HG03378 (cell line): ENCODE results near the gene OSM.

Source experiments
- ATAC-seq: cut with Tn5 transposase; IDR thresholded peaks from one replicate; pipeline ENCODE4 v1.9.1; 2021; ENCODE audit warnings: mild to moderate bottlenecking, moderate library complexity; ENCODE audit not compliant: unreplicated experiment

OSM gene

DNA sequence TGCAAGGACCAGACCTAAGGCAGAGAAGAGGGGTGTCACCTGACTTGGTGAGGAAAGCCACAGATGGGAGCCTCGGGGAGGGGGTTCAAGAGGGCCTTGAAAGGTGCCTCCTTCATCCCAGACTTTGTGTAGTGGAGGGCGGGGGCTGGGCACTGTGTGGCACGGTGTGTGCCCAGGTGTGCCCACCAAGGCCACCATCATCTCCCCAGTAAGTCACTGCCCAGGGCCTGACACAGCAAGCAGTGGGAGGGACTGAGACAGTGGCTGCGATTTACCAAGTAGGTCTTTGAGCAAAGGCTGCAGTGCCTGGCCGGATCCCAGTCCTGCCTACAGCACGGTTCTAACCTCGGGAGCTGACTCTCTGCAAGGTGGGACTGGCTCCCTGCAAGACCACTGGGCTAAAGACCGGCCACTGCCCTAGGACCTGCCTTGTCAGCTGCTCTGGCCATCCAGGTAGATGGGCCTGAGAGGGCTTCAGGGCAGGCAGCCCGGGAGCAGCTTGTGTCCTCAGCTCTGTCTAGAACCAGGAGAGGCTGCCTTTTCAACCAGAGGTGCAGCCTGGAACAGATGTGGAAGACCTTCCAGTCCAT is 1.4 kb downstream of the OSM start:
- no peak for ATAC-seq

- no peak for ATAC-seq
Measured at GRCh38 chr22:30263883-30264282, 2.8 kb downstream of the OSM start.

DNA sequence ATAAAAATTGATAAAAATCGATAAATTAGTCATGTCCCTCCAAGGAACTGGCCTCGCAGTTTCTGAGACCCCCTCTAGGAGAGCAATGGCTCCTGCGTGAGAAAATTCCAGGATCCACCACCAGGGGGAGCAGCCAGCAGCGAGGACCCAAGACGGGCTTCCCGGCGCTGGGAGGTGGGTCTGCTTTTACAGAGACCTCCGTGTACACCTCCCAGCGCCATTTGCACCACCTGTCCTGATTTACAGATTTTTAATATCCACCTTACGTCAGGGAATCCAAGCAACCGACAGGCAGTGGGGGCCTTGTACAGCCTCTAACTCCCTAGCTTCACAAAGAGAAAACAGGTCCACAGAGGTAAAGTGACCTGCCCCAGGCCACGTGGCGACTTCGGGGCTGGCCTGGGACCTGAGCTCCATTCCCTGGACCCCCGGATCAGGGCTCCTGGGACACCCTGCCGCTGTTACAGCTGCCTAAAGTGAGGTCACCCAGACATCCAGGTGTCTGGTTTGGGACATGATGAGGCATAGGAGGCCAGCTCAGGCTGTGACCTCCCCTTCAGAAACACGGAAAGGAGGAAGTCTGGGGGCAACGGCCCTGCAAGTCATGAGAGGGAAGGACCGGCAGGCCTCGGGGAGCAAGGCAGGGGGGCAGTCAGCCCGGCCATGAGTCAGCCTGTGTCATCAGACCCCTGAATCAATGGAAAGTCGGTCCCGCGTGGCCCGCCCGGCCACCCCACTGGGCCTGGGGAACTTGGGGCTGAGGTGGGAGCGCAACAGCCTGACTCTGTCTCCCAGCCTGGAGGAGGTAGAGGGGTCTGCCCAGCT is 3.5 kb downstream of the OSM start:
- no peak for ATAC-seq

DNA sequence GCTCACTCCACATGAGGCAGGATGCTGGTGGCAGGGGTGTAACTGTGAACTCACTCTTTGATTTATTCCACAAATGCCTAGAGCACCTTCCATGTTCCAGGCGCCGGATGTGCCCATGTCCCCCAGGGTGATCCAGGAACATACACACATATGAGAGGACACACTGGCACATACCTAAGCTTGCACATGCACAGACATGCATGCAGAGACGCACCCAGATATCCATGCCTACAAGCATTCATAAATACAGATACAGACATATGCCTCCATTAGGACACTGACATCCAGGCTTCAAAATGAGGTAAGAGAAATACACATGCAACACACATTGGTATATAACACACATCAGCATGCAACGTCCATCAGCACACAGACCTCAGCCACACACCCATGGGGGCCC is 4.5 kb downstream of the OSM start:
- no peak for ATAC-seq

GRCh38 chr22:30261134-30261533 is 5.5 kb downstream of the OSM start:
- ATAC-seq: no peak

DNA sequence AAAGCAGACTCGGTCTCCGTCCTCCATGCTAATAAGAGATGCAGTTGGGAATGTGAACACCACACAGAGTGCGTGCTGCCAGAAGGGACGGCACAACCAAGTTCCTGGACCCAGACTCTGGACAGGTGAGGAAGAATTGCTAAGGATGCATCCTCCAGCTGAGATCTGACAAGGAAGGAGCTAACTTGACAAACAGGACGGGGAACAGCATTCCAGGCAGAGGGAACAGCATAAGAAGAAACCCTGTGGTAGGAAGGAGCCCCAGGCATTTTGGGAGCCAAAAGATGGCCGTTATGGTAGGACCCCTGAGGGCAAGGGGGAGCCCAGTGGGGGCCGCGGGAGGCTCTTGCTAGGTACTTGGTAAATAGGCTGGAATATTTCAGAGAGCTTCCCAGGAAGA is 6.0 kb downstream of the OSM start:
- no peak for ATAC-seq

DNA sequence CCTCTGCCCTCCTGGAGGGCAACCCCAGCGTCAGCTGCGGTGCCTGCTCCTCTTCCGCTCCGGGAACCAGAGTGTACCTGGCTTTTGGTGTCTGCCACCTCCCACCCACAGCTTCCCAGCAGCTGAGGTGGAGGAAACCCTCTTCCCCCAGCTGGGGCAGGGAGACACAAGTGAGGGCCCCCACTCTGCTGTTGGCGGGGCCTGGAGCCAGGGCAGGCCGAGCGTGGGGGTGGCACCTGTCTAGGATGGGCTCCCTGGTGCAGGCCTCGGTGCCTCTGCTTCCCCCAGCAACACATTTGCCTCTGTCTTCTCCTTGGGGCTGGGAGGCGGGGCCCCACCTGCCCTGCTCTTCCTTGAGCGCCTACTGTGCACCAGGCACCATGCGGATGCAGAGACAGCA is 6.4 kb downstream of the OSM start:
- ATAC-seq: no peak

GRCh38 chr22:30254314-30254713 is 12.3 kb downstream of the OSM start:
- ATAC-seq: no peak

GRCh38 chr22:30253205-30253852 is 13.3 kb downstream of the OSM start:
- no peak for ATAC-seq

DNA sequence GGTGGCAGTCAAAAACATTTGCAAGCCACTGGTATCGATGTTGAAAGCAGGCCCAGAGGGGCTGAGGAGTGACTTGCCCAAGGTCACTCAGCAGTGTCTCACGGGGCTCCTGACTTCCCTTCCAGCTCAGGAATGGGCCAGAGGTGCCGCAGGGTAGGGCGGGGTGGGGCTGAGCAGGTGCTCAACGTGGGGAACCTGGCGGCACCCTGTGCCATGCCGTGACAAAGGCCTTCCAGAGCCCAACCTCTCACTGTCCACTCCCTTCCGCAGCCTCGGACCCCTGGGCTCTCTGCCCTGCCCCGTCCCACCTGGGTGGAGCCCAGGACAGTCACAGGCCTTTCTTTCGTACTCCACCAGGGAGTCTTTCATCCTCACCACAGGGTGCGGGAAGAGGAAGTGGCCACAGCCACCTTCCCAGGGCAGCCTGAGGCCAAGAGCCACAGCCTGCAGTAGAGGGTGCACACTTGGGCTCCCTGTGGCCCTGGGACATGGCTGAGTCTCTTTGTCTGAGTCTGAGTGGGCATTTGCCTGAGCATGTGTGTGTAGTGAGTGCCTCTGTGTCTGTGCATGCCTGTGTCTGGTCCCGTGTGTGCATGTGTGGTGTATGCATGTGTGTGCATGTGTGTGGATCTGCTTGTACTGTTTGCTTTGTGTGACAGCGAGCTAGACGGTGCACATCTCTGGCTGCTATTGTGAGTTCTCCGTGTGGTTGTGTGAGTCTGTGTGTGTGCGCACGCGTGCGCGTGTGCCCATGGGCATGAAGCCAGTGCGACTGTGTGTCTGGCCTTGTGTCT is 14.0 kb downstream of the OSM start:
- ATAC-seq: no peak

GRCh38 chr22:30251711-30252110 is 14.9 kb downstream of the OSM start:
- ATAC-seq: no peak

- ATAC-seq: no peak
Measured at GRCh38 chr22:30250661-30251267, 15.9 kb downstream of the OSM start.

GRCh38 chr22:30250039-30250565 is 16.5 kb downstream of the OSM start:
- no peak for ATAC-seq

GRCh38 chr22:30249049-30250038 is 17.3 kb downstream of the OSM start:
- ATAC-seq: no peak

GRCh38 chr22:30248484-30248883 is 18.2 kb downstream of the OSM start:
- ATAC-seq: no peak

DNA sequence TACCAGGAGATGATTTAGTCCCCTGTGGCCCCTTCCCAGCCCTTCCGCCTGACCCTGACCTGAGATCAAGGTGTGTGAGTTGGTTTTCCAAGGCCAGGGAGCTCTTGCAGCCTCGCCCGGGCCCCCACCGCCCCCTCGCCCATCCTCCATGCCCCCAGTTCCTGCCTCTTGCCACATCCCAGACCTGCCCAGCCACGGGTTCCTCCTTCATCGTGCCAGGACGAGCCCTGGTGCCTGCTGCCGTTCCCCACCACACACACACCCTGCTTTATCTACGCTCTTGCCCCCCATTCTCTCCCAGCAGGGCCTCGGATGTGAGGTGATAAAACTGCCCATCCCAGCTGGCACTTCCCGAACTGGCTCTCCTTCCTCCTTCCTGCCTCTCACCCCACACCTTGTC is 18.7 kb downstream of the OSM start:
- no peak for ATAC-seq

DNA sequence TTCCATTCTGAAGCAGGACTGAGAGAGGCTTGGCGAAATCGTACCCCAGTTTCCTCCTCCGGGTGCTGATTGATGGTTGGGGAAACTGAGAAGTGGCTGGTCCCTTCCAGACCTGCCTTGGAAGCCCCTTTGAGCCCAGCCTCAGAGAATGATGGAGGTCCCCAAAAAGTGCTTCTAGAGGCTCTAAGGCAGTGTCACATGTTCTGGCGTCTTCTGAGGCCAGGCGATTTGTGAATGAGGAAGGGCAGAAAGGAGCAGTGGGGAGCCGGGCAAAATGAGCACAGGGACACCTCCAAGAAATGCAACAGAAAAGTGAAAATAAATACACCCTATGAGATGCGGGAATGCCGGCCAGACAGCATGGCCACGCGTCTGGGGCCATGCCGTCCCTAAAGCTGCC is 19.1 kb downstream of the OSM start:
- ATAC-seq: no peak

- no peak for ATAC-seq
Measured at GRCh38 chr22:30246814-30247376, 19.8 kb downstream of the OSM start.
